ENCODE data around the gene PRKAB1.
A peak's percentile ranks its signal among the peaks of the same experiment; 100 is the strongest.

The PRKAB1 gene

GRCh38 chr12:119683816-119684215 is 15.9 kb downstream of the PRKAB1 start:
- Mint-ChIP-seq H3K4me3 (no peak overlapping the region), H3K27me3 (no peaks in the 10 kb centered on the region), H3K4me1 (peaks cover 26 to 50% of the 10 kb centered on the region in 2 donors), H3K36me3 (peaks cover 38 to 57% of the 10 kb centered on the region in 2 donors), H3K9me3 (no peaks in the 10 kb centered on the region), H3K27ac (peak overlapping the region; percentile 69)
- ATAC-seq (replicated peaks): no peak
- DNase-seq: no peak

- ATAC-seq (replicated peaks) (no peak), DNase-seq (no peak)
- Mint-ChIP-seq H3K36me3 (peaks cover 29 to 48% of the 10 kb centered on the region in 2 donors), H3K27ac (no peak overlapping the region), H3K9me3 (no peaks in the 10 kb centered on the region), H3K4me1 (peaks cover 23 to 45% of the 10 kb centered on the region in 2 donors), H3K4me3 (no peak overlapping the region), H3K27me3 (no peaks in the 10 kb centered on the region)
These were observed 16.9 kb downstream of the PRKAB1 start for GRCh38 chr12:119684711-119685369.

DNA sequence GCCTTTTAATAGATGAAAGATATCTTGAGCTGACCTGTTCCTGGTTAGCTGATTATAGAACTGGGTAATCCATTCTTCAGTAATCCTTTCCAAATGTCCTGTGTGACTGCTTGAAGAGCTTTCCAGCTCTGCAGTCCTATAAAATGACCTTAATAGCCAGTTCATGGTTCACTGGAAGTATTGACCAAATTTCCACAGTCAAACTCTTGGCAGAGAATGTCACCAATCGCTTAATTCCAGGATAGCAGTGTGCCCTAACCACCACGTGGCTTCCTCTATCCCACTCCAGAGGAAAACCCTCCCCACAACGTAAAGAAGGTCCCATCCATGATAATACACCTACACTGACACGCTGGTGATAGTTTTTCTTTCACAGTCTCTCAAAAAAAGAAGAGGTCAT is 17.4 kb downstream of the PRKAB1 start:
- H3K4me3 Mint-ChIP-seq: no peak overlapping the region
- no peaks in the 10 kb centered on the region for H3K9me3 Mint-ChIP-seq
- no peak for DNase-seq
- peaks cover 27 to 42% of the 10 kb centered on the region in 2 donors for H3K36me3 Mint-ChIP-seq
- peaks cover 18 to 39% of the 10 kb centered on the region in 2 donors for H3K4me1 Mint-ChIP-seq
- no peak for ATAC-seq (replicated peaks)
- H3K27me3 Mint-ChIP-seq: no peaks in the 10 kb centered on the region
- H3K27ac Mint-ChIP-seq: peak overlapping the region; percentile 14

DNA sequence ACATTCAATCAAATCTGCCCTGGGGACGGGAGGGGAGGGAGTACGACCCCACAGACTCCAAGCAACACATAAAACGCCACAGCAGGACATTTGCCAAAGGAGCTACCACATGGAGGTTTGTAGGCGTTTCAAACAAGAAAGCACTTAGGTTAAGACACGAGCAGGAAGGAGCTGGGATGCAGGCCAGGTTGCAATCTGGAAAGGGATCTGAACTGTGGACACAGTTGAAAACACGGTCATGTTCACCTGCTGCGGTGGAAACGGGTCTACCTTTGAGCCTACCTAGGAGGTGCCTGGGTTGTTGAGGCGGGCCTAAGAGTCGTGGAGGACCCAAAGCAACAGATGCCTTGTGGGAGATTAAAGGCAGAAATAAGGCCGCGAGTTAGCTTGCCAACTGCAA is 18.4 kb downstream of the PRKAB1 start:
- H3K27me3 Mint-ChIP-seq: no peaks in the 10 kb centered on the region
- H3K9me3 Mint-ChIP-seq: no peaks in the 10 kb centered on the region
- DNase-seq (no peak), ATAC-seq (replicated peaks) (no peak)
- peaks cover 22 to 36% of the 10 kb centered on the region in 2 donors for H3K36me3 Mint-ChIP-seq
- no peak overlapping the region for H3K27ac Mint-ChIP-seq
- H3K4me1 Mint-ChIP-seq: peaks cover 18 to 34% of the 10 kb centered on the region in 2 donors
- no peak overlapping the region for H3K4me3 Mint-ChIP-seq

- no peak overlapping the region for H3K4me3 Mint-ChIP-seq
- peaks cover 17 to 30% of the 10 kb centered on the region in 2 donors for H3K4me1 Mint-ChIP-seq
- no peak for ATAC-seq (replicated peaks)
- H3K36me3 Mint-ChIP-seq: peaks cover 18 to 32% of the 10 kb centered on the region in 2 donors
- H3K27ac Mint-ChIP-seq: no peak overlapping the region
- DNase-seq: no peak
- no peaks in the 10 kb centered on the region for H3K27me3 Mint-ChIP-seq
- no peaks in the 10 kb centered on the region for H3K9me3 Mint-ChIP-seq
These were observed 18.8 kb downstream of the PRKAB1 start for GRCh38 chr12:119686776-119687175.

DNA sequence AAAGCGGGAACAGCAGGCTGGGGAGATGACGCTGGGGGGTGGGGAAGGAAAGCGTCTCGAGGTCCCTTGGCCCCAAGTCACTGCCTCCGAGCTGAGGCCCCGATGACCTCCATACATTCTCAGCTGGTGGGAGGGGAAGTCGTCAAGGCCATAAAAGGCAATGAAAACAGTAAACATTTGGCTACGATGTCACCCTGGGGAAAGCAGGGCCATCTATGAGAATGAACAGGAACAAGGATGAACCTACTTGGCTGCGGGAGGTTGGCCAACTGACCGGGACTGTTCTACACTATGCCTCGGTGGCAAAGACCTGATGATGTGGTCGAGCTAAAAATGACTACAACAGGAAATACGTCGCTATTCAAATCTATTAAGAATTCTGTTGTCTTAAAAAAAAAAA is 19.5 kb downstream of the PRKAB1 start:
- H3K36me3 Mint-ChIP-seq: peaks cover 14 to 28% of the 10 kb centered on the region in 2 donors
- peaks cover 13 to 24% of the 10 kb centered on the region in 2 donors for H3K4me1 Mint-ChIP-seq
- no peaks in the 10 kb centered on the region for H3K9me3 Mint-ChIP-seq
- H3K27ac Mint-ChIP-seq: no peak overlapping the region
- no peak overlapping the region for H3K4me3 Mint-ChIP-seq
- DNase-seq: no peak
- no peak for ATAC-seq (replicated peaks)
- no peaks in the 10 kb centered on the region for H3K27me3 Mint-ChIP-seq

- peaks cover 10 to 19% of the 10 kb centered on the region in 2 donors for H3K4me1 Mint-ChIP-seq
- H3K27ac Mint-ChIP-seq: no peak overlapping the region
- no peak overlapping the region for H3K4me3 Mint-ChIP-seq
- no peaks in the 10 kb centered on the region for H3K9me3 Mint-ChIP-seq
- H3K36me3 Mint-ChIP-seq: peaks cover 12 to 24% of the 10 kb centered on the region in 2 donors
- ATAC-seq (replicated peaks): no peak
- H3K27me3 Mint-ChIP-seq: no peaks in the 10 kb centered on the region
- no peak for DNase-seq
These were observed 19.9 kb downstream of the PRKAB1 start for GRCh38 chr12:119687879-119688278.

DNA sequence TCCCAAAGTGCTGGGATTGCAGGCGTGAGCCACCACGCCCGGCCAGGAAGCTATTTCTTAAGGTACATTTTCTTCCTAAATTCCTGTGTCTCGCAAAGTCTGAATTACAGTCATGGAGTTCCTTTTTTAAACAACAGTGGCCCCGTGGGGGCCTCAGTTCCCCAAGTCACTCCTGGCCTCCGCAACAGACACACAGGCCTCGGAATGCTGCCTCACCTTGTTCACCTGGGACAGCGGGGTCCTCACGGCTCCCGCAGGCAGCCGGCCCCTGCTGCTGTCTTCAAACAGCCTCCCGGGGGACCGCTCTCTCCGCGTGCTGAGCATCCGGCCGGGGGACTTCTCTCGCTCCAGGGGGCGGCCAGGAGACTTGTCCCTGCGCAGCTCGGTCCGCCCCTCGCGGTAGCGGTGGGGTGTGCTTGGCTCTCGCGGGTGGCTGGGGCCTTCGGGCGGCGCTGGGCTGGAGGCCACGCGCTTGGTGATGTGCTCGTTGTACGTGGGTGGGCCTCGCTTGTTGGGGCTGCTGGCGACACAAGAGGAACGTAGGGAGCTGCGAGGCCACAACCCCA is 22.1 kb downstream of the PRKAB1 start:
- H3K4me3 Mint-ChIP-seq: no peak overlapping the region
- peaks cover 6 to 12% of the 10 kb centered on the region in 2 donors for H3K4me1 Mint-ChIP-seq
- DNase-seq (no peak), ATAC-seq (replicated peaks) (no peak)
- H3K27me3 Mint-ChIP-seq: no peaks in the 10 kb centered on the region
- no peaks in the 10 kb centered on the region for H3K9me3 Mint-ChIP-seq
- H3K27ac Mint-ChIP-seq: no peak overlapping the region
- peaks cover 8 to 10% of the 10 kb centered on the region in 2 donors for H3K36me3 Mint-ChIP-seq

DNA sequence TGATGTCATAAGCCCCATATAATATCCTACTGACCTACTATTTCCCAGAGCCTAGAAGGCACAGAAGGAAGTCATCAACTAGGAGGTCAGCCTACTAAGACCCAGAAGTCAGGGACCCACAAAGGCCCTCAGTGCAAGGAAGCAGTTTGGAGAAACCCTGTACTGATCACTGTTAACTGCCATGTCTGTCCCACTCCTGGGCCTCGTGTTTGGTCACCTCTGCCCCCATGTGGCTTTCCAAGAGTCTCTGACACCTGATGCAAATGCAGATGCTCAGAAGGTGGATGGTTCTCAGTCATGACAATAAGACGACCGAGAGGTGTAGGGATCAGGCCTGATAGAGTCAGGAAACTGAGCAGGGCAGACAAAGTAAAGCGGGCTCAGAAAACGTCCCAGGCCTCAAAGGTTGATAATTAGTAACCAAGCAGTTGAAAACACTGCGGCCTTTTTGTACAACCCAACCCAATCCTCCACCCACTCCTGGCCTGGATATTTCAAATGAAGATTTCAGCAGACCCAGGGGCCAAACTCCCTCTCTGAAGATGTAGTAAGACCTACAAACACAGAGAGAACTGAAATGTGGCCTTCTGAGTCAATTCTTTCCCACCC is 23.4 kb downstream of the PRKAB1 start:
- no peaks in the 10 kb centered on the region for H3K9me3 Mint-ChIP-seq
- no peaks in the 10 kb centered on the region for H3K27me3 Mint-ChIP-seq

GRCh38 chr12:119692410-119692809 is 24.5 kb downstream of the PRKAB1 start:
- ATAC-seq (replicated peaks) (no peak), DNase-seq (no peak)
- no peaks in the 10 kb centered on the region for H3K27me3 Mint-ChIP-seq
- no peaks in the 10 kb centered on the region for H3K4me1 Mint-ChIP-seq
- no peak overlapping the region for H3K4me3 Mint-ChIP-seq
- H3K27ac Mint-ChIP-seq: no peak overlapping the region
- peaks cover 0 to 5% of the 10 kb centered on the region in 2 donors for H3K36me3 Mint-ChIP-seq
- no peaks in the 10 kb centered on the region for H3K9me3 Mint-ChIP-seq

More for the DNA sequence above, 23.4 kb downstream of the PRKAB1 start:
- H3K4me3 Mint-ChIP-seq: no peak overlapping the region
- no peak overlapping the region for H3K27ac Mint-ChIP-seq
- H3K4me1 Mint-ChIP-seq: peaks cover 1 to 5% of the 10 kb centered on the region in 2 donors
- DNase-seq (no peak), ATAC-seq (replicated peaks) (no peak)
- peaks cover 8 to 9% of the 10 kb centered on the region in 2 donors for H3K36me3 Mint-ChIP-seq

DNA sequence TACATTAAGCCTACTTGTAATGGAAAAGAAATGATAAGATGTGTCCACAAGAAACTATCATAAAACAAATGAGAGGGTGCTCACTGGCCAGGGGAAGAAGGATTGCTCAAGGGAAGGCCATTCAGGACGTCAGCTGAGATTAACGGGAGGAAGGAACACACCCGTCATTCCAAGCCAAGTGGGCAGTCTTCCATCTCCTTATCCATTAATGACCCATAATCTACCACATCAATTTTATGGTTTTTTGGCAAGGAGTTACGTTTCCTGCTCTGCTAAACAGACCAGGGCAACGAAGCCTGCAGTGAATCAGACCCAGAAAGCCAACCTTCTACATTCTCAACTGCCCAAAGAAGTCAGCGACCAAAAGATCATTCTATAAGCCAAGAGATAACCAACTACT is 25.1 kb downstream of the PRKAB1 start:
- Mint-ChIP-seq H3K27ac (no peak overlapping the region), H3K4me3 (no peak overlapping the region), H3K36me3 (peaks cover 0 to 5% of the 10 kb centered on the region in 2 donors), H3K4me1 (no peaks in the 10 kb centered on the region), H3K27me3 (no peaks in the 10 kb centered on the region), H3K9me3 (no peaks in the 10 kb centered on the region)
- DNase-seq (no peak), ATAC-seq (replicated peaks) (no peak)

GRCh38 chr12:119693511-119693910 is 25.6 kb downstream of the PRKAB1 start:
- no peak overlapping the region for H3K4me3 Mint-ChIP-seq
- DNase-seq (no peak), ATAC-seq (replicated peaks) (no peak)
- H3K27ac Mint-ChIP-seq: no peak overlapping the region
- peaks cover 0 to 5% of the 10 kb centered on the region in 2 donors for H3K36me3 Mint-ChIP-seq
- no peaks in the 10 kb centered on the region for H3K4me1 Mint-ChIP-seq
- H3K9me3 Mint-ChIP-seq: no peaks in the 10 kb centered on the region
- no peaks in the 10 kb centered on the region for H3K27me3 Mint-ChIP-seq

DNA sequence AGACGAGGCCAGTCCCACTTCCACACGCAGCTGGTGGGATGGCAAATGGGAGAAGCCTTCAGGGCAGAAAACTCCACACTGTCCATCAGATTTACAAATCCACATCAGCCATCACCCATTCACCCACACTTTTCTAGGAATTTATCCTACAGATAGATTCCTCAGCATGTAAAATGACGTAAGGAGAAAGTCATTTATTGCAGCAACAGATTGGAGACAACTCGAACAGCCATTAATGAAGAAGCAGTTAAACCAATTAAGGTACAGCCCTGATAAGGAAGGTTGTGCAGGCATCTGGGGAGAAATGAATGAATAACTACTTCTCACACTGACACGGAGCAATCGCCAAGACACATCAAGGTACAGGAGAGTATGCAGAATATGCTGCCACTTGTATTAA is 26.2 kb downstream of the PRKAB1 start:
- Mint-ChIP-seq H3K36me3 (peaks cover 0 to 5% of the 10 kb centered on the region in 2 donors), H3K27ac (no peak overlapping the region), H3K27me3 (no peaks in the 10 kb centered on the region), H3K9me3 (no peaks in the 10 kb centered on the region), H3K4me3 (no peak overlapping the region), H3K4me1 (no peaks in the 10 kb centered on the region)
- ATAC-seq (replicated peaks) (no peak), DNase-seq (no peak)

GRCh38 chr12:119695034-119695433 is 27.1 kb downstream of the PRKAB1 start:
- Mint-ChIP-seq H3K9me3 (no peaks in the 10 kb centered on the region), H3K4me1 (no peaks in the 10 kb centered on the region), H3K27me3 (no peaks in the 10 kb centered on the region), H3K27ac (no peak overlapping the region), H3K4me3 (no peak overlapping the region), H3K36me3 (peaks cover 0 to 5% of the 10 kb centered on the region in 2 donors)
- ATAC-seq (replicated peaks) (no peak), DNase-seq (no peak)

DNA sequence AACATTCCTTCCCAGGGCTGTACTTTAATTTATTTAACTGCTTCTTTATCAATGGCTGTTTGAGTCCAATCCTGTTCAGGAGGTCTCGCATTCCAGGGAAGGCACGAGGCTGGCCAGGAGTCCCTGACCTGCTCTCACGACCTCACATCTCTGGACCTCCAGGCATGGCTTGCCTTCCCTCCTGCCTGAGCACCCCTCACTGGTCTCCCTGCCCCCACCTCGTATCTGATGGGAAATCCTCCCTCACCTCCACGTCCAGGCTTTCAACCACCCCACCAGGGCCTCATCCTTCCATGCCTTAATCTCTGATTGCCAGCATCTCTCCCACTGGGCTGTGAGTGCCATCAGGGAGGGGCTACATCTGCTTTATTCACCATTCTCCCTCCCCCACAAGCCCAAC is 29.0 kb downstream of the PRKAB1 start:
- Mint-ChIP-seq H3K4me1 (no peaks in the 10 kb centered on the region), H3K36me3 (peaks cover 0 to 2% of the 10 kb centered on the region in 2 donors), H3K4me3 (no peak overlapping the region), H3K27ac (no peak overlapping the region), H3K27me3 (no peaks in the 10 kb centered on the region), H3K9me3 (no peaks in the 10 kb centered on the region)
- DNase-seq (no peak), ATAC-seq (replicated peaks) (no peak)

Measured in stimulated activated naive B cell treated with anti-CD40 and anti-IgM and Interleukin-4, amounts not matched to agents 10 μg/mL and 1 μg/mL and 100 μg/mL, for 72 hours (primary cell).